Measurements from ENCODE around the gene BTBD9.

Gene BTBD9

GRCh38 chr6:38673397-38674165 lies 33.9 kb upstream of the BTBD9 start:
- no peak for TF ChIP-seq CTCF (IDR thresholded peaks at IDR 0.05; ENCODE audit: insufficient read depth, low read depth, low read length, missing control alignments)
- no peak for DNase-seq (ENCODE audit: low read depth)

GRCh38 chr6:38671885-38672467 lies 32.2 kb upstream of the BTBD9 start:
- TF ChIP-seq CTCF (IDR thresholded peaks at IDR 0.05; ENCODE audit: insufficient read depth, low read depth, low read length, missing control alignments), result peak; percentile 75
- DNase-seq (ENCODE audit: low read depth), result peak; percentile 69

More at GRCh38 chr6:38673397-38674165, 33.9 kb upstream of the BTBD9 start:
- no peak overlapping the region for H3K4me3 ChIP-seq (ENCODE audit: low read length)

GRCh38 chr6:38658418-38659167 lies 18.9 kb upstream of the BTBD9 start:
- TF ChIP-seq CTCF (IDR thresholded peaks at IDR 0.05; ENCODE audit: insufficient read depth, low read depth, low read length, missing control alignments), result no peak
- no peak for DNase-seq (ENCODE audit: low read depth)
- H3K4me3 ChIP-seq (ENCODE audit: low read length), result no peak overlapping the region

More at GRCh38 chr6:38671885-38672467, 32.2 kb upstream of the BTBD9 start:
- no peak overlapping the region for H3K4me3 ChIP-seq (ENCODE audit: low read length)

GRCh38 chr6:38656896-38657295 lies 17.2 kb upstream of the BTBD9 start:
- DNase-seq (ENCODE audit: low read depth), result no peak
- TF ChIP-seq CTCF (IDR thresholded peaks at IDR 0.05; ENCODE audit: insufficient read depth, low read depth, low read length, missing control alignments), result no peak
- H3K4me3 ChIP-seq (ENCODE audit: low read length), result no peak overlapping the region

- no peak overlapping the region for H3K4me3 ChIP-seq (ENCODE audit: low read length)
- TF ChIP-seq CTCF (IDR thresholded peaks at IDR 0.05; ENCODE audit: insufficient read depth, low read depth, low read length, missing control alignments), result no peak
- peak; percentile 33 for DNase-seq (ENCODE audit: low read depth)
These were observed 14.5 kb upstream of the BTBD9 start for GRCh38 chr6:38654263-38654662.

DNA sequence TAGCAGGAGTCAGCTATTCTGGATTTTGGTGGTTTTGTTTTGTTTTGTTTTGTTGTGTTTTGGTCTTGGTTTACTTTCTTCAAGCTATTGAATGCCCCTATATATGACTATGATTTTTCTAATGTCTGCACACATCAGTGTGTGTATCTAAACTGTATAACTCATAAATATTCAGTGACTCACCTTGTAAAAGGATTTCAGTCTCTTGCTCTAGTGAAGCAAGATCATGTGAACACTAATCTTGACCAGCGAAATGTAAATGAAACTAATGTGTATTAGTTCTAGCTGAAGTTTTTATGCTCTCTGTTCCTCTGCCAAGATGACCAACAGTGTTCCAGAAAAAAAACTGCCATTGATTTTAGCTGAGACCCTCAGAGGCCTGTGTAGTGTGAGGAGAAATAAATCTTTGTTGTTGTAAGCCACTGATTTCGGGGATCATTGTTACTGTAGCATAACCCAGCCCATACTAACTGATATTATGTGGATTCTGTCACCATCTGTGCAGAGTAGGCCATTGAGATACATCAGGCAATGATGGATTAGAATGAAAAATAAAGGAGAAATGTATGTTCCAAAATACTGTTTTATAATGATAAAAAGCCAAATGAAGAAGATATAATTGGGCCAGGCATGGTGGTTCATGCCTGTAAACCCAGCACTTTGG lies 11.5 kb upstream of the BTBD9 start:
- H3K4me3 ChIP-seq (ENCODE audit: low read length), result no peak overlapping the region
- DNase-seq (ENCODE audit: low read depth), result no peak
- no peak for TF ChIP-seq CTCF (IDR thresholded peaks at IDR 0.05; ENCODE audit: insufficient read depth, low read depth, low read length, missing control alignments)
